NCI-H446 treated with DMSO at 0.1 percent for 48 hours (cell line): ENCODE data around the gene GDF2.

Experiments
- DNase-seq: peaks from one replicate; lab custom pipeline; 2025; lab: John Stamatoyannopoulos, UW

Gene GDF2

GRCh38 chr10:47311932-47312662 is 10.2 kb upstream of the GDF2 start:
- no peak for DNase-seq

- DNase-seq, result no peak
These were observed 9.6 kb upstream of the GDF2 start for GRCh38 chr10:47312663-47312995.

- no peak for DNase-seq
These were observed 7.8 kb upstream of the GDF2 start for GRCh38 chr10:47314416-47314970.

- DNase-seq, result no peak
These were observed 6.8 kb upstream of the GDF2 start for GRCh38 chr10:47315421-47315820.

GRCh38 chr10:47316131-47316530 is 6.1 kb upstream of the GDF2 start:
- DNase-seq, result no peak

- DNase-seq, result no peak
These were observed 5.0 kb upstream of the GDF2 start for GRCh38 chr10:47317251-47317650.

- DNase-seq, result no peak
These were observed 3.5 kb upstream of the GDF2 start for GRCh38 chr10:47318706-47319105.

- no peak for DNase-seq
These were observed 2.5 kb upstream of the GDF2 start for GRCh38 chr10:47319784-47320183.

GRCh38 chr10:47320812-47321211 is 1.4 kb upstream of the GDF2 start:
- DNase-seq, result no peak

- no peak for DNase-seq
These were observed 596 bp upstream of the GDF2 start for GRCh38 chr10:47321521-47322195.

- DNase-seq, result no peak
These were observed 833 bp downstream of the GDF2 start for GRCh38 chr10:47323087-47323486.

GRCh38 chr10:47323636-47324296 is 1.5 kb downstream of the GDF2 start:
- DNase-seq, result no peak

GRCh38 chr10:47325303-47326291 is 3.3 kb downstream of the GDF2 start:
- DNase-seq, result no peak

GRCh38 chr10:47326306-47326926 is 4.2 kb downstream of the GDF2 start:
- no peak for DNase-seq

- DNase-seq, result no peak
These were observed 4.7 kb downstream of the GDF2 start for GRCh38 chr10:47326927-47327330.

- no peak for DNase-seq
These were observed 7.6 kb downstream of the GDF2 start for GRCh38 chr10:47329855-47330254.

GRCh38 chr10:47330366-47330765 is 8.1 kb downstream of the GDF2 start:
- no peak for DNase-seq

GRCh38 chr10:47330804-47331203 is 8.6 kb downstream of the GDF2 start:
- no peak for DNase-seq

GRCh38 chr10:47331491-47331890 is 9.2 kb downstream of the GDF2 start:
- no peak for DNase-seq

GRCh38 chr10:47331954-47332353 is 9.7 kb downstream of the GDF2 start:
- DNase-seq, result no peak

GRCh38 chr10:47332371-47332770 is 10.1 kb downstream of the GDF2 start:
- DNase-seq, result no peak
